MG63 (cell line): ENCODE measurements around the gene AP5B1. TPM values are rescaled to one million over a fixed set of nuclear protein-coding genes. Genes with fewer than 3 reads are reported as not detected.

Experiments
- DNase-seq: peaks from one replicate; pipeline ENCODE4 v3.0.0-alpha.2; 2020
- H3K27me3 ChIP-seq: fragments of 250-450 bp; sonication (Bioruptor Pico); 2 replicates; pipeline ENCODE4 v1.5.1; 2020; ENCODE audit warnings: mild to moderate bottlenecking, moderate library complexity
- H3K36me3 ChIP-seq: fragments of 250-450 bp; sonication (Bioruptor Pico); 2 replicates; pipeline ENCODE4 v1.5.1; 2020; ENCODE audit warnings: mild to moderate bottlenecking, moderate library complexity
- H3K4me3 ChIP-seq: fragments of 250-450 bp; sonication (Bioruptor Pico); 2 replicates; pipeline ENCODE4 v1.5.1; 2020; ENCODE audit warnings: mild to moderate bottlenecking, moderate library complexity
- H3K9me3 ChIP-seq: fragments of 250-450 bp; sonication (Bioruptor Pico); 2 replicates; pipeline ENCODE4 v1.5.1; 2020; ENCODE audit warnings: mild to moderate bottlenecking, moderate library complexity
- total RNA-seq: library from RNA; depleted of rRNA; stranded (reverse); fragments of >200 nt; shearing (Covaris generic); gene quantifications from 2 replicates; pipeline ENCODE4 v1.2.3, GENCODE V29; 2014; ENCODE audit warnings: low replicate concordance

AP5B1 gene
- total RNA-seq, 1 experiment from 2014 or later, result 7.6 TPM

- Histone ChIP-seq H3K27me3 (peaks cover 11% of the 10 kb centered on the region; the same call in 1 of the 2 replicates), H3K9me3 (no peaks in the 10 kb centered on the region), H3K4me3 (no peak overlapping the region), H3K36me3 (no peaks in the 10 kb centered on the region)
- no peak for DNase-seq
Measured at GRCh38 chr11:65806979-65807378, 26.2 kb upstream of the AP5B1 start.

GRCh38 chr11:65803797-65804492 is 23.2 kb upstream of the AP5B1 start:
- H3K27me3 ChIP-seq, result peaks cover 8% of the 10 kb centered on the region; the same call in 1 of the 2 replicates
- H3K4me3 ChIP-seq, result no peak overlapping the region
- H3K9me3 ChIP-seq, result no peaks in the 10 kb centered on the region
- no peak for DNase-seq
- no peaks in the 10 kb centered on the region for H3K36me3 ChIP-seq

DNA sequence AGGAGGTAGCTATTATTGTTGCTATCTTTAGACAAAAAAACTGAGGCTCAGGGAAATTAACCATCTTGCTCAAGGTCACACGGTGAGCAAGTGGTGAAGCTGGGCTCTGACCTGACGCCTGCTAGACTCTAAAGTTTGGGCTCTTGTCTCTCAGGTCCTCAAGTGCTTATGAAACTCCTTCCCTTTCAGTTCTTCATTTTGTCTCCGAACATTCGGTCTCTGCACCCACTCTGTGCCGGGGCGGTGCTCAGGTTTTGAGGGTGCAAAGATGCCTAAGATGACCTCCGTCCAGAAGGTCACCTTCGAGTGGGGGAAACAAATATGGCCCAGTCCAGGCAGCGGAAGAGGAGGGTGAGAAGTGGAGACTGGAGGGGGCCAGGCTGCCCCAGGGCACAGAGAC is 22.1 kb upstream of the AP5B1 start:
- Histone ChIP-seq H3K9me3 (no peaks in the 10 kb centered on the region), H3K27me3 (peaks cover 8% of the 10 kb centered on the region; the same call in 1 of the 2 replicates), H3K36me3 (no peaks in the 10 kb centered on the region), H3K4me3 (no peak overlapping the region)
- DNase-seq, result no peak

- Histone ChIP-seq H3K27me3 (peaks cover 8% of the 10 kb centered on the region; the same call in 1 of the 2 replicates), H3K36me3 (no peaks in the 10 kb centered on the region), H3K4me3 (no peak overlapping the region), H3K9me3 (no peaks in the 10 kb centered on the region)
- no peak for DNase-seq
Measured at GRCh38 chr11:65801153-65801987, 20.6 kb upstream of the AP5B1 start.

- Histone ChIP-seq H3K27me3 (peaks cover 5% of the 10 kb centered on the region; the same call in 1 of the 2 replicates), H3K9me3 (no peaks in the 10 kb centered on the region), H3K36me3 (no peaks in the 10 kb centered on the region), H3K4me3 (no peak overlapping the region)
- DNase-seq, result no peak
Measured at GRCh38 chr11:65798882-65799281, 18.1 kb upstream of the AP5B1 start.

GRCh38 chr11:65797711-65798110 is 16.9 kb upstream of the AP5B1 start:
- no peak overlapping the region for H3K4me3 ChIP-seq
- no peak for DNase-seq
- no peaks in the 10 kb centered on the region; the same call in 1 of the 2 replicates for H3K27me3 ChIP-seq
- H3K9me3 ChIP-seq, result no peaks in the 10 kb centered on the region
- H3K36me3 ChIP-seq, result no peaks in the 10 kb centered on the region

DNA sequence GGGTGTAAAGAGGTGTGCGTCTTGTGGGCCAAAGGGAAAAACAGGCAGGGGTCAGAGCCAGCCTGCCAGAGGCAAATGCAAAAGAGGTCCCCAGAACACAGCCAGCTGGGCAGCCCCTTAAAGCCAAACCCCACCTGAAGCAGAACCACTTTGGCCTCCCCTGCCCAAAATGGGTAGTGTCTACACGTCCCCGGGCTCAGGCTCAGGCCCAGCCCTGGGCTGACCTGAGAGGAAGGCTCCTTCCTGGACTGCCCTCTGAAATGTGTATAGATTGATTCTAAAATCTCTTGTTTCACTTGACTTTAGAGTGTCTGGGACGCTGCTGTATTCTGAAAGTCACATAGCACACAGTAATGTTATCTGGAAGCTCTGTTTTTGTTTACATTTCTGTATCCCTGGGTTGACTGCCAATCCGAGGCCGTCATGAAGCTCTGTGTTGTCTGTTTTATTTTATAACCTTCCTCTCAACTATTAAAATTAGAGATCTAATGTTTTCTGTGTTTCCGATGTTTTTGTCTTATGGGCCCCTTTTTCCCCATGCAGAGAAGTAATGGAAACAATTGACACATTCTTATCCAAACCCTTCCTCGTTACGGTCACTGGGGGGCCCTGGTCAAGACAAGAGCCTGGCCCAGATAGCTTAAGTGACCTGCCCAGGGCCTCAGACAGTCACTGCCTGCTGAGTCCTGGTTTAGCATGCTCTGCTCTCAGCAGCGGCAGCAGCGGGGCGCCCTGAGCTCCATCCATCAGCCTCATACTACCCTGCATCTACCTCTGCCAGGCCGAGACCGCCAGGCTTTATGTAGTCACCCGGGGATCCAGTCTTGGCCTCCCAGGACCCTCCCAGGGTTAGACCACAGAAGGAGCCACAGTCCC is 16.2 kb upstream of the AP5B1 start:
- Histone ChIP-seq H3K27me3 (no peaks in the 10 kb centered on the region), H3K36me3 (no peaks in the 10 kb centered on the region), H3K4me3 (no peak overlapping the region), H3K9me3 (no peaks in the 10 kb centered on the region)
- DNase-seq, result no peak

DNA sequence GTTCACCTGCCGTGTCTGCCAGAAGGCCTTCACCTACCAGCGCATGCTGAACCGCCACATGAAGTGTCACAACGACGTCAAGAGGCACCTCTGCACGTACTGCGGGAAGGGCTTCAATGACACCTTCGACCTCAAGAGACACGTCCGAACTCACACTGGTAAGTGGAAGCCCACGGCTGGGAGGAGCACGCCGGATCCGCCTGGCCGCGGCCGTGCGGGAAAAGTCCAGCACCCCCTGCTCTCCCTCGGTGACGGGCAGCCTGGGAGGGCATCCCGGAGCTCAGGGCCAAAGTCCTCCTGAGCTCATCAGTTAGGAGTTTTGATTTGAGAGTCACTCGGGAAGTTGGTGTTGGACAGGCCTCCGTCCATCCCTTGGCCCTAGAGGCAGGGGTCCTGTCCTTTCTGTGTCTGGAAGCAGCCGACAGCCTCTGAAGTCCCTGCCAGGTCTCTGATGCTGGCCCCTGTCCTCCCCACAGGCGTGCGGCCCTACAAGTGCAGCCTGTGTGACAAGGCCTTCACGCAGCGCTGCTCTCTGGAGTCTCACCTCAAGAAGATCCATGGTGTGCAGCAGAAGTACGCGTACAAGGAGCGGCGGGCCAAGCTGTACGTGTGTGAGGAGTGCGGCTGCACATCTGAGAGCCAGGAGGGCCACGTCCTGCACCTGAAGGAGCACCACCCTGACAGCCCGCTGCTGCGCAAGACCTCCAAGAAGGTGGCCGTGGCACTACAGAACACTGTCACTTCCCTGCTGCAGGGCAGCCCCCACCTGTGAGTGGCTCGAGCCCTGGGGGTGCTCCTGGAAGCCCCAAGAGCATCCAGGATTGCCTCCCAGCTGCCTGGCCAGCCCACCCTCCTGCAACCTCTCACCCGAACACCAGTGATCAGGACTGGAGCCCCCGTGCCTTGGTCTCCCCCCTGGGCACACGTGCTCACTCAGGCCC is 14.1 kb upstream of the AP5B1 start:
- no peaks in the 10 kb centered on the region for H3K36me3 ChIP-seq
- H3K9me3 ChIP-seq, result no peaks in the 10 kb centered on the region
- DNase-seq, result no peak
- H3K4me3 ChIP-seq, result no peak overlapping the region
- no peaks in the 10 kb centered on the region for H3K27me3 ChIP-seq

DNA sequence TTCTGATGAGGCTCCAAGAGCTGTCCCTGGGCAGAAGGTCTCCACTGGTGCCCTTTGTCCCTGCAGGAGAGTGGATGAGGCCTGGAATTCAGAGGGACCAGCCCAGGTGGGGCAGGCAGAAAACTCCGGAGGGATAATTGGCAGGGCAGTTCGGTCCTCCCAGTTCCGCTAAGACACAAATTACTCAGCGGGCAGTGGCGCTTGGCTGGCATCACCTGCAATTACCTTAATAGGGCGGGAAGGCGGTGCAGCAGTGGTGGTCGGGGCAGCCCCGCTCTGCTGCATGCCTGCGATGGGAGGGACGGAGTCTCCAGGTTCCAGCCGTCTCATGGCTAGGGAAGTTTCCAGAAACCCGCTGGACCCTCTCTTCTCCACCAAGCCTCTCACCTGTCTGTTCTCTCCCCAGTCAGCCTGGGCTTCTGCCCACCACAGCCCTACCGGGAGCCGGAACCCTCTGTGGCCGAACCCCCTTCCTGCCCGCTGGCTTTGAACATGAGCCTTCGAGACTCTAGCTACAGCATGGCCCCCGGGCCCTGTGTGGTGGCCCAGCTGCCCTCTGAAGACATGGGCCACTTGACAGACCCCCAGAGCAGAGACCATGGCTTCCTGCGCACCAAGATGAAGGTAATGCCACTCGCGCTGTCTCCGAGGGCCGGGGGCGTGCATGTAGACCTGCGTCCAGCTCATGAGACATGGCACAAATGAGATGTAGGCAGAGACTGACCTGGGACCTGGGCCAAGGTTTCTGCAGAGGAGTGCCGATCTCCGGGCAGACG is 13.0 kb upstream of the AP5B1 start:
- Histone ChIP-seq H3K4me3 (no peak overlapping the region), H3K9me3 (no peaks in the 10 kb centered on the region), H3K36me3 (no peaks in the 10 kb centered on the region), H3K27me3 (peaks cover 3% of the 10 kb centered on the region; the same call in 1 of the 2 replicates)
- DNase-seq, result no peak

GRCh38 chr11:65793144-65793581 is 12.4 kb upstream of the AP5B1 start:
- Histone ChIP-seq H3K27me3 (peaks cover 9% of the 10 kb centered on the region), H3K9me3 (no peaks in the 10 kb centered on the region), H3K36me3 (no peaks in the 10 kb centered on the region), H3K4me3 (no peak overlapping the region)
- no peak for DNase-seq

GRCh38 chr11:65792456-65792855 is 11.7 kb upstream of the AP5B1 start:
- Histone ChIP-seq H3K9me3 (no peaks in the 10 kb centered on the region), H3K36me3 (no peaks in the 10 kb centered on the region), H3K4me3 (no peak overlapping the region), H3K27me3 (peaks cover 16% of the 10 kb centered on the region)
- DNase-seq, result no peak

- Histone ChIP-seq H3K9me3 (no peaks in the 10 kb centered on the region), H3K27me3 (peaks cover 20% of the 10 kb centered on the region), H3K4me3 (no peak overlapping the region), H3K36me3 (no peaks in the 10 kb centered on the region)
- DNase-seq, result no peak
Measured at GRCh38 chr11:65791719-65792213, 11.0 kb upstream of the AP5B1 start.

- no peak for DNase-seq
- peaks cover 21% of the 10 kb centered on the region for H3K27me3 ChIP-seq
- H3K36me3 ChIP-seq, result no peaks in the 10 kb centered on the region
- H3K9me3 ChIP-seq, result no peaks in the 10 kb centered on the region
- H3K4me3 ChIP-seq, result no peak overlapping the region
Measured at GRCh38 chr11:65790902-65791650, 10.3 kb upstream of the AP5B1 start.

GRCh38 chr11:65790104-65790901 is 9.5 kb upstream of the AP5B1 start:
- Histone ChIP-seq H3K9me3 (no peaks in the 10 kb centered on the region), H3K36me3 (no peaks in the 10 kb centered on the region), H3K27me3 (peaks cover 25% of the 10 kb centered on the region), H3K4me3 (no peak overlapping the region)
- DNase-seq, result no peak
